Myocyte (in vitro differentiated cells): ENCODE data around the gene HSD17B4. TPM values are rescaled to one million over a fixed set of nuclear protein-coding genes. Genes with fewer than 3 reads are reported as not detected.
A peak's percentile ranks its signal among the peaks of the same experiment; 100 is the strongest.
"Not testable (repeated sequence)": the region's sequence is repeated elsewhere in the genome, so short reads cannot be mapped to it uniquely, and the experiment has no call there.

Experiments
- DNase-seq: peaks from one replicate; pipeline ENCODE4 v3.0.0-alpha.2; 2012; ENCODE audit warnings: low read depth
- total RNA-seq: library from RNA; depleted of rRNA; stranded (reverse); fragments of >200 nt; gene quantifications from 2 replicates; pipeline ENCODE4 v1.2.3, GENCODE V29; 2014

The HSD17B4 gene
- total RNA-seq, 1 donor from 2014 or later, result 117 TPM

DNA sequence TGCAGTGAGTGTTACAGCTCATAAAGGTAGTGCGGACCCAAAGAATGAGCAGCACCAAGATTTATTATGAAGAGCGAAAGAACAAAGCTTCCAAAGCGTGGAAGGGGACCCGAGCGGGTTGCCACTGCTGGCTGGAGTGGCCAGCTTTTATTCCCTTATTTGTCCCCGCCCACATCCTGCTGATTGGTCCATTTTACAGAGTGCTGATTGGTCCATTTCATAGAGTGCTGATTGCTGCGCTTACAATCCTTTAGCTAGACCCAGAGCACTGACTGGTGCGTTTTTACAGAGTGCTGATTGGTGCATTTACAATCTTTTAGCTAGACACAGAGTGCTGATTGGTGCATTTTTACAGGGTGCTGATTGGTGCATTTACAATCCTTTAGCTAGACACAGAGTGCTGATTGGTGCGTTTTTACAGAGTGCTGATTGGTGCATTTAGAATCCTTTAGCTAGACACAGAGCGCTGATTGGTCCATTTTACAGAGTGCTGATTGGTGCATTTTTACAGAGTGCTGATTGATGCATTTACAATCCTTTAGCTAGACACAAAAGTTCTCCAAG, 19.5 kb upstream of the HSD17B4 start:
- DNase-seq, result not testable (repeated sequence)

DNA sequence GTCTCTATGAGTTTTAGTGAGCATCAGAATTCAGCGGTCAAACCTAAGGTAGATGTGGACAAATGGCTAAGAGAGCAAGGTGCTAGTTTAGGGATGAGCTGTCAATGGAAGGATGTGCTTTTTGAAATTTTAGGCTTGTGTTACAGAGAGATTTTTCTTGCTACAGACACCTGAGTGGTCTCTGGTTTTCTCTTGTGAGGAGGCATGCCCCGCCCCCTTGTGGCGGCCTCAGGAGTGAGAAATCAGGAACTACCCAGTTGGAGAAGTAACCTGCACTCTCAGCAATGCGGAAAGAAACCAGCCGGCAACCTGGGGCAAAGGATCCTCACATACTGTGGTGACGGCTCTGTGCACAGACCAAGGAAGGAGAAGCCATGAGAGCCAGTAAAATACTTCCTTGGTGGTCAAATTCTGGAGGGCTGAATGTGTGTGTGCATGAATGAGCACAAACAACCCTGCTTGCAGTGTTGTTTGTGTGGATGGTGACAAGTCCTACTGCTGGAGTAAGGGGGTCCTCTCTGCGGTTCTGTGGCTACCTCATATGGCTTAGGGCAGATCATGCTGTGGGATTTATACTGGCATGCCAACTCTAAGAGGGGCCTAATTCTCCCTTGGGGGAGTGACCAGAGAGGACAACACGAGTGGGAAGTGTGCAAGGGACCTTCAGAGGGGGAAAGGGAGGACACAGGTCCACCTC, 16.7 kb upstream of the HSD17B4 start:
- no peak for DNase-seq

DNA sequence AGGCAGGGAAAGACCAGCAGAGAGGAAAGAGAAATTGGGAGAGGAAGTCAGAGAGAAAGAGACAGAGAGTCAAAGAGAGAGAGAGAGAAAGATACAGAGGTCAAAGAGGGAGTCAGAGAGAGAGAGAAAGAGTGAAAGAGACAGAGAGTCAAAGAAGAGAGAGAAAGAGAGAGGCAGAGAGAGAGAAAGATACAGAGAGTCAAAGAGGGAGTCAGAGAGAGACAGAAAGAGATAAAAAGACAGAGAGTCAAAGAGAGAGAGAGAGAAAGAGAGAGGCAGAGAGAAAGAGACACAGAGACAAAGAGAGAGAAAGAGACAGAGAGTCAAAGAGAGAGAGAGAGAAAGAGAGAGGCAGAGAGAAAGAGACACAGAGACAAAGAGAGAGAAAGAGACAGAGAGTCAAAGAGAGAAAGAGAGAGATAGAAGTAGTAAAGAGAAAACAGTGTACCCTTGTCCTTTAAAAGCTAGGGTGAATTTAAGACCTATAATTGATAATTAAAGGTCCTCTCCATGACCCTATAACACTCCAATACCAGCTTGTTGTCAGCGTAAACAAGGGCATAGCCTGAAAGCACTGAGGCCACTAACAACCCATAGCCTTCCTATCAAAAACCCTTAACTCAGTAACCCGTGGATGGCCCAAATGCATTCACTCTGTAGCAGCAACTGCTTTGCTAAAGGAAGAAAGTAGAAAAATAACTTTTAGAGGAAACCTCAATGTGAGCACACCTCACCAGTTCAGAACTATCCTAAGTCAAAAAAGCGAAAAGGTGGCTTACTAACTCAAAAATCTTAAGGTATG, 14.3 kb upstream of the HSD17B4 start:
- DNase-seq, result not testable (repeated sequence)

DNA sequence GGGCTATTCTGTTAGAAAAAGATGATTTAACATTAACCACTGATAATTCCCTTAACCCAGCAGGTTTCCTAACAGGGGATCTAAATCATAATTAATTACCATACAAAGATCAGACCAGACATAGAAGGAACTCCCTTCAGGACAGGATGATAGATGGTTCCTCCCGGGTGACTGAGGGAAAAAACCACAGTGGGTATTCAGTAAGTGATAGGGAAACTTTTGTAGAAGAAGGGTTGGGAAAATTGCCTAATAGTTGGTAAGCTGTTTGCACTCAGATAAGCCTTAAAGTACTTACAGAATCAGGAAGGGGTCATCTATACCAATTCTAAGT, 13.7 kb upstream of the HSD17B4 start:
- not testable (repeated sequence) for DNase-seq

GRCh38 chr5:119439140-119439631, 13.1 kb upstream of the HSD17B4 start:
- DNase-seq, result no peak

DNA sequence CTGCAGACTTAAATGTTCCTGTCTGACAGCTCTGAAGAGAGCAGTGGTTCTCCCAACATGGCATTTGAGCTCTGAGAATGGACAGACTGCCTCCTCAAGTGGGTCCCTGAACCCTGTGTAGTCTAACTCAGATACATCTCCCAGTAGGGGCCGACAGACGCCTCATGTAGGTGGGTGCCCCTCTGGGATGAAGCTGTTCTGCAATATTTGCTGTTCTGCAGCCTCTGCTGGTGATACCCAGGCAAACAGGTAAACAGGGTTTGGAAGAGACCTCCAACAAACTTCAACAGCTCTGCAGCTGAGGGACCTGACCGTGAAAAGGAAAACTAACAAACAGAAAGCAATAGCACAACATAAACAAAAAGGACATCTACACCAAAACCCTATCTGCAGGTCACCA, 12.7 kb upstream of the HSD17B4 start:
- DNase-seq, result not testable (repeated sequence)

DNA sequence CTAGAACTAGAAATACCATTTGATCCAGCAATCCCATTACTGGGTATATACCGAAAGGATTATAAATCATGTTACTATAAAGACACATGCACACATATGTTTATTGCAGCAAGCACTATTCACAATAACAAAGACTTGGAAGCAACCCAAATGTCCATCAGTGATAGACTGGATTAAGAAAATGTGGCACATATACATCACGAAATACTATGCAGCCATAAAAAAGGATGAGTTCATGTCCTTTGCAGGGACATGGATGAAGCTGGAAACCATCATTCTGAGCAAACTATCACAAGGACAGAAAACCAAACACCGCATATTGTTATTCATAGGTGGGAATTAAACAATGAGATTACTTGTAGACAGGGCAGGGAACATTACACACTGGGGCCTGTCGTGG, 7.7 kb upstream of the HSD17B4 start:
- not testable (repeated sequence) for DNase-seq

- no peak for DNase-seq
Measured at GRCh38 chr5:119445544-119445943, 6.8 kb upstream of the HSD17B4 start.

- no peak for DNase-seq
Measured at GRCh38 chr5:119449882-119450281, 2.4 kb upstream of the HSD17B4 start.

- DNase-seq, result not testable (repeated sequence)
Measured at GRCh38 chr5:119450627-119451026, 1.7 kb upstream of the HSD17B4 start.

- DNase-seq, result no peak
Measured at GRCh38 chr5:119451561-119451960, 736 bp upstream of the HSD17B4 start.

- no peak for DNase-seq
Measured at GRCh38 chr5:119452060-119452372, 281 bp upstream of the HSD17B4 start.

DNA sequence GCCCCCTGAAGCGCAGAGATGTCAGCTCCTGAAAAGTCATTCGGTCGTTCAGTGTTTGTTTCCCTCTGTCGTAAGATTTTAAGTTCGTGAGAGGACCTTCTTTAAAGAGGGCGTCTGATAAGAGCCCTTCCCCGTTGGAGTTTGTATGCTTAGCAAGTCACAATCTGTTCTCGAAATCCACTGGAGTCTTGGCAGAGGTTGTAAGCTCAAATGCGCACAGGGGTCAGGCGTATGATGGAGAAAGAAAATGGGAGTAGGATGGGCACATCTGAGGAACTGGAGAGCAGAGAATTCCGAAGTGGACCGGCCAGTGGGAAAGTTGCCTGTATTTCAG, 710 bp downstream of the HSD17B4 start:
- peak; percentile 23 for DNase-seq

DNA sequence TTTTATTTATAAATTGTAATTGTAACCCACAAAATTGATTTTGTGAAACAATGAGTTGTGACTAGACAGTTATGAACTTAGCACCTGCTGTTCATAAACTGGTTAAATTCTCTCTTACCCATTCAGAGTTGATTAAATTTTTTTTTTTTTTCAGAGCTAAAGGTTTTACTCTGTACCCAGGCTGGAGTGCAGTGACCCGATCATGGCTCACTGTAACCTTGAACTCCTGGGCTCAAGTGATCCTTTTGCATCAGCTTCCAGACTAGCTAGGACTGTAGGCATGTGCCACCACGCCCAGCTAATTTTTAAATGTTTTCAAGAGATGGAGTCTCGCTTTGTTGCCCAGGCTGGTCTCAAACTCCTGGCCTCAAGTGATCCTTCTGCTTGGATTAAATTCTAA, 1.9 kb downstream of the HSD17B4 start:
- no peak for DNase-seq

GRCh38 chr5:119458911-119459632, 6.8 kb downstream of the HSD17B4 start:
- no peak for DNase-seq

GRCh38 chr5:119465640-119466039, 13.3 kb downstream of the HSD17B4 start:
- no peak for DNase-seq

DNA sequence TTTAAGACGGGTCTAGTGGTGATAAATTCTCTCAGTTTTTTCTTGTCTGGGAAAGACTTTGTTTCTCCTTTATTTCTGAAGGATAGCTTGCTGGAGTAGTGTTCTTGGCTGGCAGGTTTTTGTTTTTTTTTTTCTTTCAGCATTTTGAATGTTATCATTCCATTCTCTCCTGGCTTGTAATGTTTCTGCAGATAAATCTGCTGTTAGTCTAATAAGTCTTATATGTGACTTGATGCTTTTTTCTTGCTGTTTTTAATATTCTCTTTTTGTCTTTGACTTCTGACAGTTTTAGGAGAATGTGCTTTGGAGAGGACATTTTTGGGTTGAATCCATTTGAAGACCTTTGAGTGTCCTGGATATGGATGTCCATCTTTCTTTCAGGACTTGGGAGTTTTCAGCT, 16.0 kb downstream of the HSD17B4 start:
- DNase-seq, result no peak

GRCh38 chr5:119470105-119470763, 17.9 kb downstream of the HSD17B4 start:
- no peak for DNase-seq

GRCh38 chr5:119470851-119471451, 18.7 kb downstream of the HSD17B4 start:
- DNase-seq, result peak; percentile 36

DNA sequence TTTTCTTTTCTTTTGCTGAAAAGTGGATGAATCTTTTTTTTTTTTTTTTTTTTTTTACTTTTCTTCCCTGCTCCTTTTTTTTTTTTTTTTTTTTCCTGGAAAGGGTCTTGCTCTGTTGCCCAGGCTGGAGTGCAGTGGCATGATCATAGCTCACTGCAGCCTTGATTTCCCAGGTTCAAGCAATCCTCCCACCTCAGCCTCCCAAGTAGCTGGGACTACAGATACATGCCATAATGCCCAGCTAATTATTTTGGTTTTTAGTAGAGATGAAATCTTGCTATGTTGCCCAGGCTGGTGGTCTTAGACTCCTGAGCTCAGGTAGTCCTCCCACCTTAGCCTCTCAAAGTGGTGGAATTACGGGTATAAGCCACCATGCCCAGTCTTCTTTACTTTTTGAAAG, 20.9 kb downstream of the HSD17B4 start:
- DNase-seq, result no peak

GRCh38 chr5:119476341-119476740, 24.0 kb downstream of the HSD17B4 start:
- DNase-seq, result no peak
